A673 (cell line): Measurements from ENCODE around the gene KCNK17.

Source experiments
- CTCF ChIP-seq: fragments of 300-800, 200-600 bp; sonication (generic); conservative IDR thresholded peaks from 2 replicates; pipeline ENCODE4 v1.5.1; 2017; ENCODE audit warnings: low read depth, mild to moderate bottlenecking, antibody characterized with exemption, low read length, moderate library complexity, mixed read lengths
- EZH2 ChIP-seq: fragments of 200-600 bp; sonication (generic); IDR thresholded peaks from 2 replicates; pipeline ENCODE4 v1.6.1; 2017; ENCODE audit warnings: borderline replicate concordance, low read depth, mild to moderate bottlenecking, mixed read lengths, antibody characterized with exemption, low read length; ENCODE audit not compliant: poor library complexity, severe bottlenecking

- no peak for TF ChIP-seq CTCF
- no peak for TF ChIP-seq EZH2
Measured at GRCh38 chr6:39263303-39264037, 50.7 kb downstream of the KCNK17 start.
